HepG2 (cell line): ENCODE measurements around the gene ACTN1.

ENCODE experiments used
- MXI1 ChIP-seq: IDR thresholded peaks from 3 replicates; pipeline ENCODE4 v1.6.1; 2012; ENCODE audit warnings: low read depth, low read length, inconsistent platforms, borderline replicate concordance
- NBN ChIP-seq: fragments of 450-650 bp; conservative IDR thresholded peaks from 2 replicates; pipeline ENCODE4 v1.6.1; 2017

DNA sequence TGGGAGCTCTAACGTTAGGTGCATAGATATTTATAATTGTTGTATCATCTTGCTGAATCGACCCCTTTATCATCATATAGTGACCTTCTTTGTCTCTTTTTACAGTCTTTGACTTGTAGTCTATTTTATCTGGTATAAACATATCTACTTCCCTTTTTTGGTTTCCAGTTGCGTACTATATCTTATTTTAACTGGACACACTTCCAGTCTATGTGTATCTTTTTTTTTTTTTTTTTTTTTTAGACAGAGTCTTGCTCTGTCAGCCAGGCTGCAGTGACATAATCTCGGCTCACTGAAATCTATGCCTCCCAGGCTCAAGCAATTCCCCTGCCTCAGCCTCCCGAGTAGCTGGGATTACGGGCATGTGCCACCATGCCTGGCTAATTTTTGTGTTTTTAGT, 144.3 kb downstream of the ACTN1 start:
- TF ChIP-seq NBN (no peak), MXI1 (no peak)
